K562 (cell line): ENCODE results near the gene CBLL2. TPM values are rescaled to one million over a fixed set of nuclear protein-coding genes. Genes with fewer than 3 reads are reported as not detected.

Experiments
- ATAC-seq: fragments of 200-7000 bp; cut with Tn5 transposase; 3 replicates; pipeline ENCODE4 v1.9.1; 2020; ENCODE audit warnings: moderate library complexity
- BruUV-seq: library from RNA; stranded (reverse); fragments of 400-500 nt; replicated peaks from 2 replicates; lab custom pipeline; 2021; lab: Mats Ljungman, UMichigan
- CTCF ChIA-PET: fragments of 300-600 bp; formaldehyde crosslinking; extraction: SDS; loops from one replicate; lab custom pipeline; 2021; ENCODE audit warnings: low intra/inter-chr PET ratio; lab: Yijun Ruan, JAX
- POLR2A ChIA-PET: fragments of 300-600, 350-650 bp; sonication (Branson Sonifier 250); formaldehyde crosslinking; extraction: SDS; loops from one replicate; lab custom pipeline; 2021; ENCODE audit warnings: antibody characterized with exemption, inconsistent platforms; lab: Yijun Ruan, JAX
- DNase-seq, 4 experiments: peaks; one replicate each; pipeline versions ENCODE4 v3.0.0 to v3.0.0-alpha.2; 2011 to 2018; ENCODE audit warnings: low spot score in 3 of 4, mixed read lengths in 3 of 4; ENCODE audit errors: extremely low read depth in 1 of 4
- FAIRE-seq: peaks from 2 replicates; lab custom pipeline; 2011; peaks lifted over from hg19 to GRCh38; lab: Jason Lieb, UNC
- H2AFZ ChIP-seq: 2 replicates; pipeline ENCODE4 v1.6.0; 2011; ENCODE audit warnings: low read depth, low read length, control low read depth, inconsistent platforms
- H3K27ac ChIP-seq: fragments of 200-600 bp; 3 replicates; pipeline ENCODE4 v1.8.0; 2011; ENCODE audit warnings: low read depth, mild to moderate bottlenecking, control low read depth, inconsistent platforms, low read length, moderate library complexity, mixed read lengths; ENCODE audit errors: extremely low read depth
- H3K27me3 ChIP-seq, 2 experiments: fragments of 300-600 bp in 1 of 2; 2 replicates in 1 of 2; 3 replicates in 1 of 2; pipeline versions ENCODE4 v1.6.0 to v1.8.0; 2011; ENCODE audit warnings: inconsistent platforms in 2 of 2, low read length in 2 of 2, mild to moderate bottlenecking in 1 of 2, mixed read lengths in 1 of 2, moderate library complexity in 1 of 2; ENCODE audit not compliant: control insufficient read depth in 2 of 2, insufficient read depth in 2 of 2
- H3K36me3 ChIP-seq: fragments of 300-600 bp; 3 replicates; pipeline ENCODE4 v1.8.0; 2011; ENCODE audit warnings: mild to moderate bottlenecking, low read length, inconsistent platforms; ENCODE audit not compliant: control insufficient read depth, insufficient read depth
- H3K4me1 ChIP-seq, 2 experiments: fragments of 200-600 bp in 1 of 2; replicated peaks in 1 of 2; 2 replicates in 1 of 2; 3 replicates in 1 of 2; pipeline versions ENCODE4 v1.5.1 to v1.8.0; 2011; ENCODE audit warnings: inconsistent platforms in 2 of 2, low read length in 2 of 2, mild to moderate bottlenecking in 1 of 2, mixed read lengths in 1 of 2, moderate library complexity in 1 of 2; ENCODE audit not compliant: control insufficient read depth in 2 of 2, insufficient read depth in 2 of 2
- H3K4me2 ChIP-seq: 2 replicates; pipeline ENCODE4 v1.6.1; 2011; ENCODE audit warnings: low read length, control low read depth, inconsistent platforms, mixed read lengths; ENCODE audit not compliant: insufficient read depth
- H3K4me3 ChIP-seq: fragments of 200-600 bp; sonication (generic), shearing (Covaris generic); 2 replicates; pipeline ENCODE4 v1.5.1; 2016; ENCODE audit warnings: control low read depth, inconsistent platforms
- H3K79me2 ChIP-seq: fragments of 200-600 bp; 3 replicates; pipeline ENCODE4 v1.8.0; 2011; ENCODE audit warnings: low read length, inconsistent platforms; ENCODE audit not compliant: control insufficient read depth, insufficient read depth
- H3K9ac ChIP-seq, 2 experiments: 2 replicates each; pipeline versions ENCODE4 v1.6.0 to v1.6.1; 2011; ENCODE audit warnings: low read depth in 2 of 2, low read length in 2 of 2, control low read depth in 1 of 2, inconsistent platforms in 1 of 2, mild to moderate bottlenecking in 1 of 2, mixed read lengths in 1 of 2; ENCODE audit not compliant: insufficient read depth in 1 of 2
- H3K9me1 ChIP-seq: one replicate; pipeline ENCODE4 v1.6.0; 2011; ENCODE audit warnings: inconsistent platforms, mild to moderate bottlenecking, low read length, moderate library complexity; ENCODE audit not compliant: control insufficient read depth, insufficient read depth
- H3K9me3 ChIP-seq: replicated peaks from 2 replicates; pipeline ENCODE4 v1.5.1; 2011; ENCODE audit warnings: low read depth, low read length, inconsistent platforms; ENCODE audit not compliant: control insufficient read depth, insufficient read depth
- H4K20me1 ChIP-seq: replicated peaks from 2 replicates; pipeline ENCODE4 v1.6.1; 2011; ENCODE audit warnings: low read length, inconsistent platforms, mixed read lengths; ENCODE audit not compliant: control insufficient read depth, insufficient read depth
- ARID4B ChIP-seq: sonication (generic); formaldehyde crosslinking; IDR thresholded peaks from 2 replicates; pipeline ENCODE4 v1.8.0; 2022; ENCODE audit warnings: mild to moderate bottlenecking, missing genetic modification reagents
- CAMTA2 ChIP-seq: fragments of 250-450 bp; sonication (Bioruptor Pico); conservative IDR thresholded peaks from 2 replicates; pipeline ENCODE4 v1.5.1; 2022
- CBX5 ChIP-seq: IDR thresholded peaks from 2 replicates; pipeline ENCODE4 v1.6.1; 2014; ENCODE audit warnings: low read depth, borderline replicate concordance
- CTBP1 ChIP-seq: fragments of 450-650 bp; IDR thresholded peaks from 2 replicates; pipeline ENCODE4 v1.6.1; 2016; ENCODE audit warnings: borderline replicate concordance
- ELF1 ChIP-seq: fragments of 200-800 bp; sonication (Bioruptor generic); IDR thresholded peaks from 2 replicates; pipeline ENCODE4 v1.6.1; 2016; ENCODE audit warnings: missing genetic modification characterization, missing compliant biosample characterization
- FIP1L1 ChIP-seq: fragments of 200-400 bp; formaldehyde crosslinking; IDR thresholded peaks from 2 replicates; pipeline ENCODE4 v1.6.1; 2018; ENCODE audit warnings: mild to moderate bottlenecking, low read depth, low read length; ENCODE audit not compliant: poor library complexity, severe bottlenecking
- FOXJ2 ChIP-seq: fragments of 200-800 bp; sonication (Bioruptor generic); IDR thresholded peaks from 2 replicates; pipeline ENCODE4 v1.6.1; 2016; ENCODE audit warnings: missing genetic modification characterization, missing compliant biosample characterization
- HNRNPH1 ChIP-seq: fragments of 200-400 bp; formaldehyde crosslinking; optimal IDR thresholded peaks from 2 replicates; pipeline ENCODE3; 2017; ENCODE audit warnings: low read depth, mild to moderate bottlenecking, low read length, moderate library complexity
- HNRNPUL1 ChIP-seq: fragments of 200-400 bp; formaldehyde crosslinking; IDR thresholded peaks from 2 replicates; pipeline ENCODE4 v1.6.1; 2017; ENCODE audit warnings: low read length
- KAT2B ChIP-seq: IDR thresholded peaks from one replicate; pipeline ENCODE4 v1.6.1; 2012; ENCODE audit warnings: low read depth, mild to moderate bottlenecking, control low read depth, inconsistent platforms, low read length, moderate library complexity
- NCOA2 ChIP-seq, 2 experiments: fragments of 450-650 bp; IDR thresholded peaks; 2 replicates each; pipeline ENCODE4 v1.6.1; 2018; ENCODE audit warnings: mild to moderate bottlenecking in 2 of 2, moderate library complexity in 1 of 2; ENCODE audit not compliant: partially characterized antibody in 2 of 2
- NR2F6 ChIP-seq: fragments of 450-650 bp; formaldehyde crosslinking; IDR thresholded peaks from 2 replicates; pipeline ENCODE4 v1.4.0; 2020; ENCODE audit warnings: mild to moderate bottlenecking
- RB1 ChIP-seq: fragments of 450-650 bp; IDR thresholded peaks from 2 replicates; pipeline ENCODE4 v1.6.1; 2017; ENCODE audit warnings: low read depth, mild to moderate bottlenecking
- TCF7L2 ChIP-seq: fragments of 150-350 bp; IDR thresholded peaks from 2 replicates; pipeline ENCODE4 v1.6.1; 2016; ENCODE audit warnings: low read depth, mild to moderate bottlenecking, low read length, moderate library complexity
- U2AF1 ChIP-seq: fragments of 200-400 bp; formaldehyde crosslinking; optimal IDR thresholded peaks from 2 replicates; pipeline ENCODE3; 2017; ENCODE audit warnings: mild to moderate bottlenecking, low read depth, low read length, moderate library complexity
- ZKSCAN8 ChIP-seq: fragments of 200-800 bp; sonication (Bioruptor generic); IDR thresholded peaks from 2 replicates; pipeline ENCODE4 v1.6.1; 2016; ENCODE audit warnings: missing genetic modification characterization, missing compliant biosample characterization
- ZNF512 ChIP-seq: IDR thresholded peaks from 2 replicates; pipeline ENCODE4 v1.6.1; 2016; ENCODE audit warnings: missing genetic modification characterization, missing compliant biosample characterization
- WGBS: fragments of 100-300 bp; shearing (Covaris generic); methylation state at CpG from one replicate; pipeline ENCODE4 v1.1.6; 2016; ENCODE audit warnings: low coverage, mixed read lengths; ENCODE audit not compliant: insufficient coverage; ENCODE audit errors: missing lambda C conversion rate; 5-methylcytosine and 5-hydroxymethylcytosine counted together
- in situ Hi-C: fragments of 300-500 bp; cut with MboI; formaldehyde crosslinking; loops from 4 replicates; pipeline ENCODE4 v1.15.0; 2018; ENCODE audit warnings: inconsistent platforms, mixed read lengths
- intact Hi-C: fragments of 100-400 bp; cut with micrococcal nuclease; formaldehyde crosslinking; loops from 2 replicates; pipeline ENCODE4 v1.14.2; 2022
- polyA plus RNA-seq, 8 experiments: library from polyadenylated mRNA; depleted of rRNA in 4 of 8; stranded (reverse) in 5 of 8; unstranded in 3 of 8; fragments of >200 nt; fragmentation: Nextera tagmentation in 2 of 8; fragmentation: Illumina TruSeq in 1 of 8; extraction: Ambion mirVana in 2 of 8; extraction: Trizol in 1 of 8; gene quantifications; 2 replicates each; pipeline versions ENCODE4 v1.2.1 to v1.2.3, GENCODE V29; 2011 to 2014; ENCODE audit warnings: inconsistent platforms in 1 of 8, missing spikeins in 1 of 8
- total RNA-seq, 7 experiments: library from RNA; depleted of rRNA in 6 of 7; stranded (reverse); fragments of >200 nt in 6 of 7; fragmentation: Illumina TruSeq in 2 of 7; extraction: Trizol in 2 of 7; gene quantifications; 2 replicates each; pipeline versions ENCODE4 v1.2.1 to v1.2.3, GENCODE V29; 2011 to 2021; ENCODE audit warnings: low replicate concordance in 1 of 7

The CBLL2 gene
- total and polyA plus RNA-seq, 9 of the 15 experiments (the other 6 are each of a cell fraction or from before 2014, with no cell fraction given) = not detected

GRCh38 chrX:22310779-22311178, 38.1 kb downstream of the CBLL2 start:
- Histone ChIP-seq H3K9me1 (no peaks in the 10 kb centered on the region), H3K27me3 (no peaks in the 10 kb centered on the region), H3K4me3 (no peak overlapping the region), H3K79me2 (no peaks in the 10 kb centered on the region), H3K36me3 (no peaks in the 10 kb centered on the region), H3K9me3 (no peaks in the 10 kb centered on the region), H2AFZ (no peak overlapping the region), H3K27ac (no peak overlapping the region), H3K4me1 (no peaks in the 10 kb centered on the region), H4K20me1 (no peaks in the 10 kb centered on the region), H3K4me2 (no peak overlapping the region), H3K9ac (no peak overlapping the region)
- ATAC-seq (no peak), DNase-seq (no peak), FAIRE-seq (no peak)
- intact Hi-C loops (no loop called here), in situ Hi-C loops (no loop called here)
- ChIA-PET POLR2A (no interaction called here), CTCF (no interaction called here)
- BruUV-seq = no TSS peak
- WGBS = 0% methylated on average over 3 of the region's 3 CpGs
- TF ChIP-seq ZKSCAN8 (CRISPR knock-in tag) (no peak), TCF7L2 (no peak), KAT2B (no peak), FOXJ2 (tag) (no peak), ELF1 (tag) (no peak), FIP1L1 (no peak), RB1 (no peak), HNRNPH1 (no peak), NR2F6 (CRISPR knock-in tag) (no peak), HNRNPUL1 (no peak), CTBP1 (no peak), CAMTA2 (no peak), U2AF1 (no peak), ZNF512 (tag) (no peak), CBX5 (no peak), ARID4B (CRISPR knock-in tag) (no peak), NCOA2 (IDR thresholded peaks at IDR 0.05; ENCODE audit: partially characterized antibody in 2 of 2) (no peak)
